Keratinocyte (primary cell): ENCODE results near the gene ERBB3.

Experiments
- EZH2 ChIP-seq: IDR thresholded peaks from one replicate; pipeline ENCODE4 v1.6.1; 2012; ENCODE audit warnings: inconsistent platforms, mild to moderate bottlenecking, low read length, moderate library complexity
- TF ChIP-seq, protein P1 (sequence below), 3 experiments: IDR thresholded peaks in 1 of 3; conservative IDR thresholded peaks in 1 of 3; optimal IDR thresholded peaks in 1 of 3; 2 replicates in 2 of 3; 3 replicates in 1 of 3; pipeline versions ENCODE3 to v1.5.1; 2011; ENCODE audit warnings: low read length in 3 of 3, mild to moderate bottlenecking in 3 of 3, moderate library complexity in 2 of 3, control low read depth in 1 of 3, inconsistent platforms in 1 of 3; ENCODE audit not compliant: insufficient read depth in 2 of 3; ENCODE audit errors: extremely low read depth in 1 of 3

DNA sequence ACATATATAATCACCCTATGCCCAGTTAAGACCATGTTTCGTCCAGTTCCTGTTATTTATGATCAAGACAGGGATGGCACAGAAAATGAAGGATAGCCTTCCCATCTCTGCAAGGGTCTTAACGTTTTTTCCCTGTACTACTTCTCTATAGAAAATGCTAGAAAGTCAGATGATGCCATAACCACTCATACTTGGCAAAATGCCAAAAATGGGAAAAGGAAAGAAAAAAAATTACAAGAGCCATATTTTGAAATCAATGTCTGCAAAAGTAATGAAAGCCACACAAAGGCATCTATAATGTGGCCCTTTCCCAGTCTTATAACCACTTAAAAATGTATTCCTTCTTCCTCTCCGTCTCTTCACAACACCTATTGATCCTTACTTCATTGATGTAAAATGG is 70.6 kb downstream of the ERBB3 start:
- TF ChIP-seq, protein P1, sequence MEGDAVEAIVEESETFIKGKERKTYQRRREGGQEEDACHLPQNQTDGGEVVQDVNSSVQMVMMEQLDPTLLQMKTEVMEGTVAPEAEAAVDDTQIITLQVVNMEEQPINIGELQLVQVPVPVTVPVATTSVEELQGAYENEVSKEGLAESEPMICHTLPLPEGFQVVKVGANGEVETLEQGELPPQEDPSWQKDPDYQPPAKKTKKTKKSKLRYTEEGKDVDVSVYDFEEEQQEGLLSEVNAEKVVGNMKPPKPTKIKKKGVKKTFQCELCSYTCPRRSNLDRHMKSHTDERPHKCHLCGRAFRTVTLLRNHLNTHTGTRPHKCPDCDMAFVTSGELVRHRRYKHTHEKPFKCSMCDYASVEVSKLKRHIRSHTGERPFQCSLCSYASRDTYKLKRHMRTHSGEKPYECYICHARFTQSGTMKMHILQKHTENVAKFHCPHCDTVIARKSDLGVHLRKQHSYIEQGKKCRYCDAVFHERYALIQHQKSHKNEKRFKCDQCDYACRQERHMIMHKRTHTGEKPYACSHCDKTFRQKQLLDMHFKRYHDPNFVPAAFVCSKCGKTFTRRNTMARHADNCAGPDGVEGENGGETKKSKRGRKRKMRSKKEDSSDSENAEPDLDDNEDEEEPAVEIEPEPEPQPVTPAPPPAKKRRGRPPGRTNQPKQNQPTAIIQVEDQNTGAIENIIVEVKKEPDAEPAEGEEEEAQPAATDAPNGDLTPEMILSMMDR (optimal IDR thresholded peaks at IDR 0.05 in 1 of 3, IDR thresholded peaks at IDR 0.05 in 1 of 3, conservative IDR thresholded peaks at IDR 0.05 in 1 of 3; ENCODE audit: extremely low read depth in 1 of 3, insufficient read depth in 2 of 3, low read length in 3 of 3): no peak
- no peak for TF ChIP-seq EZH2
